Esophagus squamous epithelium (tissue), 4 donors: ENCODE results near the gene KNCN.

ENCODE experiments used
- POLR2A ChIP-seq, 4 donors: fragments of 450-650 bp; IDR thresholded peaks; one replicate each; pipeline ENCODE4 v1.6.1; 2017; ENCODE audit warnings: antibody characterized with exemption in 4 of 4, mild to moderate bottlenecking in 4 of 4, moderate library complexity in 3 of 4
- TF ChIP-seq, protein P1 (sequence below), 6 experiments: fragments of 450-650 bp in 4 of 6; fragments of 200-600 bp in 2 of 6; sonication (generic) in 2 of 6; IDR thresholded peaks; one replicate each; pipeline ENCODE4 v1.5.1; 2016 to 2019; ENCODE audit warnings: antibody characterized with exemption in 6 of 6, mild to moderate bottlenecking in 4 of 6, moderate library complexity in 4 of 6

- TF ChIP-seq, protein P1, sequence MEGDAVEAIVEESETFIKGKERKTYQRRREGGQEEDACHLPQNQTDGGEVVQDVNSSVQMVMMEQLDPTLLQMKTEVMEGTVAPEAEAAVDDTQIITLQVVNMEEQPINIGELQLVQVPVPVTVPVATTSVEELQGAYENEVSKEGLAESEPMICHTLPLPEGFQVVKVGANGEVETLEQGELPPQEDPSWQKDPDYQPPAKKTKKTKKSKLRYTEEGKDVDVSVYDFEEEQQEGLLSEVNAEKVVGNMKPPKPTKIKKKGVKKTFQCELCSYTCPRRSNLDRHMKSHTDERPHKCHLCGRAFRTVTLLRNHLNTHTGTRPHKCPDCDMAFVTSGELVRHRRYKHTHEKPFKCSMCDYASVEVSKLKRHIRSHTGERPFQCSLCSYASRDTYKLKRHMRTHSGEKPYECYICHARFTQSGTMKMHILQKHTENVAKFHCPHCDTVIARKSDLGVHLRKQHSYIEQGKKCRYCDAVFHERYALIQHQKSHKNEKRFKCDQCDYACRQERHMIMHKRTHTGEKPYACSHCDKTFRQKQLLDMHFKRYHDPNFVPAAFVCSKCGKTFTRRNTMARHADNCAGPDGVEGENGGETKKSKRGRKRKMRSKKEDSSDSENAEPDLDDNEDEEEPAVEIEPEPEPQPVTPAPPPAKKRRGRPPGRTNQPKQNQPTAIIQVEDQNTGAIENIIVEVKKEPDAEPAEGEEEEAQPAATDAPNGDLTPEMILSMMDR (IDR thresholded peaks at IDR 0.05): no peak
- TF ChIP-seq POLR2A (IDR thresholded peaks at IDR 0.05): no peak
These were observed 17.0 kb upstream of the KNCN start for GRCh38 chr1:46568461-46568891.
